ENCODE data around the gene NTNG1.

The NTNG1 gene

GRCh38 chr1:107494061-107494460, 353.2 kb downstream of the NTNG1 start:
- in situ Hi-C loops (cut with MboI; ENCODE audit: low sequenced_read_pairs, unreplicated experiment), result no loop called here
- TF ChIP-seq CTCF (IDR thresholded peaks at IDR 0.05; ENCODE audit: borderline replicate concordance, control extremely low read depth, extremely low read depth, insufficient read depth, missing control alignments), result no peak
- DNase-seq (ENCODE audit: low spot score), result no peak

GRCh38 chr1:107496002-107496401, 355.2 kb downstream of the NTNG1 start:
- no peak for DNase-seq (ENCODE audit: low spot score)
- in situ Hi-C loops (cut with MboI; ENCODE audit: low sequenced_read_pairs, unreplicated experiment), result no loop called here
- no peak for TF ChIP-seq CTCF (IDR thresholded peaks at IDR 0.05; ENCODE audit: borderline replicate concordance, control extremely low read depth, extremely low read depth, insufficient read depth, missing control alignments)

GRCh38 chr1:107499139-107499744, 358.4 kb downstream of the NTNG1 start:
- TF ChIP-seq CTCF (IDR thresholded peaks at IDR 0.05; ENCODE audit: borderline replicate concordance, control extremely low read depth, extremely low read depth, insufficient read depth, missing control alignments), result no peak
- DNase-seq (ENCODE audit: low spot score), result peak; percentile 29
- in situ Hi-C loops (cut with MboI; ENCODE audit: low sequenced_read_pairs, unreplicated experiment), result no loop called here

GRCh38 chr1:107501081-107501605, 360.3 kb downstream of the NTNG1 start:
- TF ChIP-seq CTCF (IDR thresholded peaks at IDR 0.05; ENCODE audit: borderline replicate concordance, control extremely low read depth, extremely low read depth, insufficient read depth, missing control alignments), result no peak
- in situ Hi-C loops (cut with MboI; ENCODE audit: low sequenced_read_pairs, unreplicated experiment), result no loop called here

GRCh38 chr1:107510347-107510746, 369.5 kb downstream of the NTNG1 start:
- TF ChIP-seq CTCF (IDR thresholded peaks at IDR 0.05; ENCODE audit: borderline replicate concordance, control extremely low read depth, extremely low read depth, insufficient read depth, missing control alignments), result no peak
- no peak for DNase-seq (ENCODE audit: low spot score)
- in situ Hi-C loops (cut with MboI; ENCODE audit: low sequenced_read_pairs, unreplicated experiment), result no loop called here

More at GRCh38 chr1:107501081-107501605, 360.3 kb downstream of the NTNG1 start:
- no peak for DNase-seq (ENCODE audit: low spot score)

GRCh38 chr1:107512836-107513235, 372.0 kb downstream of the NTNG1 start:
- TF ChIP-seq CTCF (IDR thresholded peaks at IDR 0.05; ENCODE audit: borderline replicate concordance, control extremely low read depth, extremely low read depth, insufficient read depth, missing control alignments), result no peak
- no peak for DNase-seq (ENCODE audit: low spot score)
- in situ Hi-C loops (cut with MboI; ENCODE audit: low sequenced_read_pairs, unreplicated experiment), result no loop called here

Measured in GM13976 (cell line).